Glomerular visceral epithelial cell (primary cell): Measurements from ENCODE around the gene TSPAN32.
"Not testable (repeated sequence)": the region's sequence is repeated elsewhere in the genome, so short reads cannot be mapped to it uniquely, and the experiment has no call there.

ENCODE experiments used
- DNase-seq: peaks from one replicate; pipeline ENCODE4 v3.0.0-alpha.2; 2016; ENCODE audit errors: extremely low spot score

Gene TSPAN32

DNA sequence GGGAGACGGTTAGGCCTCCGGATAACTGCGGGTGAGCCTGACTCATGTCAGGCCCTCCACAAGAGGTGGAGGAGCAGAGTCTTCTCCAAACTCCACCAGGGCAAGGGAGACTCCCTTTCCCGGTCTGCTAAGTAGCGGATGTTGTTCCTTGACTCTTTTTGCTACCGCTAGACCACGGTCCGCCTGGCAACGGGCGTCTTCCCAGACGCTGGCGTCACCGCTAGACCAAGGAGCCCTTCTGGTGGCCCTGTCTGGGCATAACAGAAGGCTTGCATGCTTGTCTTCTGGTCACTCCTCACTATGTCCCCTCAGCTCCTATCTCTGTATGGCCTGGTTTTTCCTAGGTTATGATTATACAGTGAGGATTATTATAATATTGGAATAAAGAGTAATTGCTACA lies 15.5 kb upstream of the TSPAN32 start:
- DNase-seq = not testable (repeated sequence)

DNA sequence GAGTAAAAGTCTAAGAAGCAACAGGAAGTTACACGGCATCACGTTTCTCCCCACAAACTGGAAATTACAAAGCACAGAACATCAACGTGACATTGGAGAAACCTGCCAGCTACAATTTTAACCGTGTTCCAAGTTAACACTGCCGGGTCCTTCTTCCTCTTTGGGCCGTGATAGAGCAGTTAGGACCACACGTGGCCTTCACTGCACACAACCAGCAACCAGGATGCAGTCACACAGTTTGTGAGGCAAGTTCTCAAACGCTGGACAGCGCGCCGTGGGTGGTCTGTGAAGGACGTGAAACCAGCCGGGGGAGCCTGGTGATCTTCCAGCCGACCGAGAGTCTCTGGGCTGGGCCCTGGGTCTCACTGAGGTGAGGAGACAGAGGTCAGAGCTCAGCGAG lies 14.7 kb upstream of the TSPAN32 start:
- DNase-seq = no peak

- no peak for DNase-seq
Observed at GRCh38 chr11:2289350-2289749, 12.5 kb upstream of the TSPAN32 start.

DNA sequence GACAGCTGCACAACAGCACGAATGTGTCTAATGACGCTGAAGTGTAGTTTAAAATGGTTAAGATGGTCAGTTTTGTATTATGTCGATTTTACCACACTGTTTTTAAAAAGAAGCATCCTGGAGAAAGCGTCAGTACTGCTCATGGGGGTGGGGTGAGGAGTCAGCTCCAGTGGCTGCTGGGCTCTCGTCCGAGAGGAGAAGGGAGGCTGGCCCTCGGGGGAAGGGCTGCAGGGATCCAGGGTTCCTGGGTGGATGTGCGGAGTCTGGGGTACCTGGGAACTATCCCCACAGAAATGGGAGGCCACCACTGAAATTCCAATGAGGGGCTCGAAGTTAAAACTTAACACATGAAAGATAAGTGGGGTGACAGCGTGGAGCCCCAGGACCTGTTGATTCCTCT lies 12.0 kb upstream of the TSPAN32 start:
- no peak for DNase-seq

DNA sequence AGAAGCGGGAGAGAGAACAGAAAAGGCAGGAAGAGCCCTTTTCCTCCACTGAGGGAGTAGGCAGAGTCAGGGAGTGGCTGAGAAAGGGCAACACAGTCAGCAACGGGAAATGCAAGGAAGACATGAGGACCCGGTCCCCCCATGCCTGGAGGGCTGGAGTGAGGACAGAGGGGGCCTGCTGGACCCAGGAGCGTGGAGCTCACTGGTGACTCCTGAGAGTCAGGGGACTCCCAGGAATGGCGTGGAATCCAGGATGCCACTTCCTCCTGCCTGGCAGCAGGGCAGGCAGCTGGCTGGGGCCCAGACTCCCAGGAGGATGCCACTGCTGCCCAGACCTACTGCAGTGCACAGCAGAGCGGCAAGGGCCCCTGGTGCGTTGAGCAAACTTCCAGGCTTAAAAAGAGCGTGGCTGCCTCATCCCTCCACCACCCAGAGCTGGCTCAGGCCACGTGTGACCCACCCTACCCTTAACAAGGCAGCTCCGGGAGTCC lies 11.4 kb upstream of the TSPAN32 start:
- DNase-seq = no peak

DNA sequence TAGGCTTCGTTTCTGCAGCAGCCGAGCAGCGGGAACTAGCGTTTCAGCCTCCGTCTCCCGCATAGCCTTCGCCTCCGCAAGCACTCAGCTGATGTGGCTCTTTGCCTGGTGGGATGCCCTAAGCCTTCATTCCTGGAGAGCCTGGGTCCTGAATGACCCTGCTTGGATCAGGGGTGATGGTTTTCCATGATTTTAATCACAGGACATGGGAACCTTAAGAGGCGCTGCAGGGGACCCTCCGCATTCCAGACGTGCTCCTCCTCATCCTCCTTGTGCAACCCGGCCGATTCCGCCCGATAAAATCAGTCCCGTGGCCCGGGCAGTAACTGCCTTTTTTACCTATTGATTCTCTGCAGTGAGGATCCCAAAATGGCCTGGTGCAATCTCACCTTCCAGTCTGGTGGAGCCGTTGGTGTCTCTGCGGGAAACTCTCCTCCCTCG lies 8.3 kb upstream of the TSPAN32 start:
- no peak for DNase-seq

DNA sequence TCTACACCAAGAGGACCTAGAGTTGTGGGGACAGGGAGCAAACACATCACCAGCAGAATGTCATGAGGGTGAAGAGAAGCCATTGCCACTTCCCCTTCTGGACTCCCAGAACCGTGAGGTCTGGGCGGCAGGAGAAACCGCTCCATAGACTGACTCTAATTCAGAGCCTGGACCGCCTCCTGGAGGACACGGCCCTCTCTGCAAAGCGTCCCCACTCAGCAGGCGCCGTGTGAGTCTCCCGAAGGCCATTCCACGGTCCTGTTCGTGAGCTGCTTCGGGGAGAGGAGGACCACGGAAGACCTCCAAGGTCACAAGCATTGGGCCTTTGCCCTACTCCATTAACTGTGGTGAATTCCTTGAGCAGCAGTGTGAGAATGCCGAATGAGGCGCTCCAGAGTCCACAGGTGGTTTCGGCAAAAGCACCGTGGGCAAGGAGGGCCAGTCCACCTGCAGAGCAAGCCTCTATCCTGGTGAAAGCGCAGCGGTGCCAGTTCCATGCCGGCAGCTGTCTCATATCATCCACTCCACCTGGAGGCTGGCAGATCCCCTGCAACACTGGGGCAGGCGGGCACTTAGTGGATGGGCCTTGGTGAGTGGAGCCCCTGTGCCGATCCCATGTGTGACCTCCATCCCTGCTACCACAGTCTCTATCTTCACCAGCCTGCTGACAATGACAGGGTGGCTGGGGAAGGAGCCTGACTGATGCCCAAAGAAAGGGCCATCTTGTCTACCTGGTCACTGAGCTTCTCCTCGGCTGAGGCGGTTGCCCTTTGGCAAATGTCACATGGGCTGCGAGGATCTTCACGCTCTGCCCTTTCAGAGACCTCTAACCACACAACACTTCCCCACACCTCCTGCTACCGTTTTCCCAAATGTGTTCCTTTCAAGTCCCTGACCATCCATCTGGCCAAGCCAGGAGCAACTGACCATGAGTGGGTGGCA lies 7.6 kb upstream of the TSPAN32 start:
- DNase-seq = no peak

DNA sequence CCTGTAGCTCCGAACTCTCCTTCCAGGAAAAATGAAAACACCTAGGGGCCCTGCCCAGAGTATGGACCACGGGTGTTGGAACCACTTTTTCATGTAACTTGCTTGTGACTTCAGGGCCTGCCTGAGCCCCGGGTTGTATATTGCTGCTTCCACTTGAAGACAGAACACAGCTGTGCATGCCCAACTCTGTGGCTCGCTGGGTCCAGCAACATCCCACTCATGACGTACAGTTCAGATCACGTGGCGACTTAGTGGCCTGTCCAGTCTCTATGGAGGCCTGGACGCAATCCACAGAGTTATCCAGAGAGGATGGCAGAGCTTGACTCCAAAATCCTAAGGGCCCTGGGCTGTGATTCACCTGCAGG lies 6.9 kb upstream of the TSPAN32 start:
- DNase-seq = no peak

DNA sequence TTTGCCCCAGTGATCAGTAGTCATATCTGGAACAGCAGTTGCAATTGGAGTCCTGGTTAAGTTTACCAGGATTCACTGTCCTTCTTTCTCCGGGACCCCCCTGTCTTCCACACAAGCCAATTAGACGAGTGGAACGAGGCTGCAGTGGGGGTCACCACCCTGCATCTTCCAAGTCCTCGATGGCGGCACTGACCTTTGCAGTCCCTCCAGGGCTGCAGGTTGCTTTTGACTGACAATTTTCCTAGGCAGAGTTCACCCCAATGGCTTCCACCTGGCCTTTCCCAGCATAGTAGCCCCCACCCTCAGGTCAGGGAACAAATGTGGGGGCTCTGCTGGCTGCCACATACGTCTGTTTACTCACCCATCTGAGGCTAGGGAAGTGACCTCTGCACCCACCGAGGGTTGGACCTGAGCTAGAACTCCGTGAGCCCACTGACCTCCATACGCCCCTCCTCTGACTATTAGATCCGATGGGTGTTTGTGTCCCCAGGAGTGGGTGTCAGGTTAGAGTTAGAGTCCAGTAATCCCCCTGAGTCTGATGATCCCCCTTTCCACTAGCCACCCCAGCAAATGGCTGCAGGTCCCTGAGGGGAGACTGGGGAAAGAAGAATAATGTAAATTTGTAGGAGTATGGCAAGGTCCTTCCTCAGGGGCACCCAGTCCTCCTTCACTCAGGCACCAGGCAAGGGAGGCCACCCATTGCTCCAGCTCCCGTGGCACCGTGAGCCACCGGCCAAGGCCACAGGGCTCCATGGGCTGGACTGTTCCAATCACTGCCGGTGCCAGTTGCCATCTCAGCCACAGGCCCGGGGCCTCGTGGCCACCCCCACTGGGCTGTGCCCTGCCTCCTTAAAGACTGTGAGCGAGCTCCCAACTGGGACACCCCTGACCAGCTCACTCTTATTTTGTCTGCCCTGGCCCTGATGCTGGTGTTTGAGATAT lies 5.6 kb upstream of the TSPAN32 start:
- no peak for DNase-seq

DNA sequence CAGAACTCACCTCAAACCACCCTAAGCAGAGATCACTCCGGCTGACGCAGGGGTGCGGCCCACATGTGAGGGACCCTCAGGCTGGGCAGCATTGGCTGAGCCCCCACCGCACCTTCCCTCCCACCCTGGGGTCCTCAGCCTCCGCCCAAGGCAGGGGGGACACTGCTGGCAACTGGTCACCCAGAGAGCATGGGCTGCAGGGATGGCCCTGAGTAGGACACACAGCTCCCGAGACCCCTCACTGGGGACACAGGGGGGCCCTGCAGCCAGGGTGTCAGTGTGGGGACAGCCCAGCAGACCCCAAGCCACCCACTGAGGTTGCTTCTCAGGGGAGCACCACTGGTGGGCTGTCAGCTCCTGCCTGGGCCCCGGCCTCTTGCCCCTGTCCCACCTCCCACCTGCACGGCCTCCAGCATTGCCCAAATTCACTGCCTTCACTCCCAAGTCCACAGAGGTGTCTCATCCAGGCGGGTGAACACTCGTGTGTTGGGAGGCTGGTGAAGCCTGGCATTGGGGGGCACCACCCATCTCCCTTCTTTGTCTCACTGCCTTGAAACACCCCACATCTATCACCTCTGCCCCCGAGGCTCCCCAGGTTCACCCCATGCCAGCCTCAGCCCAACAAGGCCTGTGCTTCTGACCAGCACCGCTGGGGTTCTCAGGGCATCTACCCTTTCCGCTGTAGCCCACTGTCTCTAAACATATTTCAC lies 4.7 kb upstream of the TSPAN32 start:
- no peak for DNase-seq

DNA sequence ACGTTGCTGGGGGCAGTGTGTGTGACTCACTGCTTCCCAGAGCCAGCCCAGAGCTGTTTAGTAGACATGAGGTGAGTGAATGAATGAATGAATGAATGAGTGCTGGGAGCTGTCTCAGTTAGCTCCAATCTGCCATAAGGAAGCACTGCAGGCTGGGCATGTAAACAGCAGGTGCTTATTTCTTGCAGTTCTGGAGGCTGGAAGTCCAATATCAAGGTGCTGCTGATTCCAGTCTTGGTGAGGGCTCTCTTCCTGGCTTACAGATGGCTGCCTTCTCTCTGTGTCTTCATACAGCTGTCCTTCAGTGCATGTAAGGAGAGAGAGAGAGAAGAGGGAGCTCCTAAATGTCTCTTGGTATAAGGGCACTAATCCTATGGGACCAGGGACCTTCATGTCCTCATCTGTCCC lies 4.2 kb upstream of the TSPAN32 start:
- no peak for DNase-seq

DNA sequence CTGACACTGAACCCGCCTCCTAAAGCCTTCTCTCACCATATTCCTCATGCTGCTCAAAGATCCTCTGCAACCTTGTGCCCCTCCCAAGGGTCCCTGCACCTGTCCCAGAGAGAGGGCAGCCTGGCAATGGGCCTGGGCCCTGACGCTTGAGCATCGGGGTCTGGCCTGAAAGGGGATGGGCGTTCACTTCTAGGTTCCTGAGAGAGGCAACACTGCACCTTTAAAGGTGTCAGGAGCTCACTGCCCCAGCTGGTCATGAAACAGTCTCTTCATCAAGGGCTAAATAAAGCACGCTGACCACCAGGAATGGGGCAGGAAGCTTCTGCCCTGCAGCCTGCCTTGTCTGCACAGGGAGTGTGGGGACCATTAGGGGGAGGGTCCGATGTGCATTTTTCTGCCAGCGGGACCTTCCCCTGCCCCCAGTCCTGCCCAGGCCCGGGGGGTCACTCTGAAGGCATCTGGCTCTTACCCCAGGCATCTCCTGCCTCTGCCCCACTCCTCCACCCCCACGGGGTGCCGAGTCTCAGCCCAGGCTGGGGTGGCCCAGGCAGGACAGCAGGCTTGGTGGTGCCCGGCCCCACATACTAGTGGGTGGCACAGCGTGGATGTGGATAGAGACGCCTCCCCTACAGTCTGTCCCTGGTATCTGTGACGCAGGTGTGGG lies 3.5 kb upstream of the TSPAN32 start:
- DNase-seq = no peak

DNA sequence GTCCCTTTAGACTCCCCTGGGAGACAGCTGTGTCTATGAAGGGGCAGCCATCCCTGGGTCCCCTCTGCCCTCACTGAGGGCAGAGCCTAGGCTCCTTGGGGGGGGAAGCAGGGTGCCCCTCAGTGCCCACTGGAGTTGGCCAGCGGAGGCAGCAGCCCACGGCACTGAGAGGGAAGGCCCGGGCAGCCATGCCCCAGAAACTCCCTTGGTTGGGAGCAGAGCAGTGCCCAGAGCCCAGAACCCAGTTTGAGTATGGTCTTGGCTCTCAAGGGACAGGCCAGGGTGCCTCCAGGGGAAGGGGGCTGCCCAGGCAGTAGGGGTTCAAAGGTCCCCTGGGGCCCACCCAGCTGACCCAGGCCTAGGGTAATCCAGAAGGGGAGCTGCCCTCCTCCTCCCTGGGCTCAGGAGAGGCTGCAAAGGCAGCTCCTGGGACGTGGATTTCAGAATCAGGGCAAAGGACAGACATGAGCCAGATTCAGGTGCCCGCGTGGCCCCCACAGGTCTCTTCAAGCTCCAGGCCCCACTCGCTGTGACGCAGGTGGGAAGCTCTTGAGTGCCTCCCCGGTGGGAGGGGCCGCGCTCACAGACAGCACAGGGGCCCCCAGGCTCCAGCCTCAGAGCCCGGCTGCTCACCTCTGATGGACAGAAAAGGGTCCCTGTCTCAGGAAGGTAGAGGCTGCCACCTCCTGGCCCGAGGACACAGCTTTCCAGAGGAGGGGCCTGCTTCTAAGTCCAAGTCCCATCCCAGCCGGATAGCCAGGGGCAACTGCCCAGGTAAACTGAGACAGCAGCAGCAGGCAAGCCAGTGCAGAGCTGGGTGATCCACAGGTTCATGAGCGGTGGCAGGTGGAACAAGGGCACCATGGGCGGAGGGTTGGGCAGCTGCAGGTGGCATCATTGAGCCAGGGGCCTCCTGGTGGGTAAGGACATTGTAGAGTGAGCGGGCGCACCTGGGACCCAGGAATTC lies 2.7 kb upstream of the TSPAN32 start:
- DNase-seq = peak; percentile 10

DNA sequence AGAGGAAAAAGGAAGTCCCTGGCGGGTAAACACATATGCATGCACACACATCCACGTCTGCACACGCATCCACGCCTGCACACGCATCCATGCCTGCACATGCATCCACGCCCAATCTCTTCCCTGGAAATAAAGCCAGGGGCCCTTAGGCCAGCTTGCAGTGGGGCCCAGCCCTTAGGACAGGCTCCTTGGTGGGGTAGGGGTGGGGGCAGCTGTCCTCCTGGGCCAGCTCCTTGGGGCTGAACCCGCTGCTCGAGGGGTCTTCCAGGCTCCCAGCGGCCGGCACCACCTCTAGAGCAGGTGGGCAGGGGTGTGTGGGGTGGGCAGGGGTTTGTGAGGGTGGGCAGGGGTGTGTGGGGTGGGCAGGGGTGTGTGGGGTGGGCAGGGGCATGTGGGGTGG lies 2.0 kb upstream of the TSPAN32 start:
- DNase-seq = no peak

GRCh38 chr11:2300290-2300935 lies 1.4 kb upstream of the TSPAN32 start:
- no peak for DNase-seq

- DNase-seq = no peak
Observed at GRCh38 chr11:2300936-2301630, 730 bp upstream of the TSPAN32 start.

GRCh38 chr11:2302306-2302895 lies 588 bp downstream of the TSPAN32 start:
- no peak for DNase-seq

- no peak for DNase-seq
Observed at GRCh38 chr11:2302896-2303626, 1.2 kb downstream of the TSPAN32 start.
